SK-MEL-5 (cell line): ENCODE measurements around the gene OR4D9. TPM values are rescaled to one million over a fixed set of nuclear protein-coding genes. Genes with fewer than 3 reads are reported as not detected.
"Not testable (repeated sequence)": the region's sequence is repeated elsewhere in the genome, so short reads cannot be mapped to it uniquely, and the experiment has no call there.

Experiments
- DNase-seq: peaks from one replicate; pipeline ENCODE4 v3.0.0-alpha.2; 2016; ENCODE audit warnings: low read depth, low spot score
- in situ Hi-C: cut with HindIII; loops from 2 replicates; pipeline ENCODE4 v1.10.0; 2016; ENCODE audit warnings: low sequenced_read_pairs, high pct_unique_total_duplicates, low pct_unique_long_range_greater_than_20kb
- polyA plus RNA-seq, 2 experiments: library from polyadenylated mRNA; depleted of rRNA; stranded (reverse); fragments of >200 nt; gene quantifications; 2 replicates each; pipeline ENCODE4 v1.2.3, GENCODE V29; 2015
- total RNA-seq: library from RNA; depleted of rRNA; stranded (reverse); fragments of >200 nt; shearing (Covaris generic); gene quantifications from 2 replicates; pipeline ENCODE4 v1.2.3, GENCODE V29; 2014; rRNA removed

OR4D9 gene
- not detected in 2 replicates for total RNA-seq
- not detected in 2 replicates for polyA plus RNA-seq (2015; cell fraction: cytosol; rRNA removed)
- not detected in 2 replicates for polyA plus RNA-seq (2015; cell fraction: nucleus; rRNA removed)

DNA sequence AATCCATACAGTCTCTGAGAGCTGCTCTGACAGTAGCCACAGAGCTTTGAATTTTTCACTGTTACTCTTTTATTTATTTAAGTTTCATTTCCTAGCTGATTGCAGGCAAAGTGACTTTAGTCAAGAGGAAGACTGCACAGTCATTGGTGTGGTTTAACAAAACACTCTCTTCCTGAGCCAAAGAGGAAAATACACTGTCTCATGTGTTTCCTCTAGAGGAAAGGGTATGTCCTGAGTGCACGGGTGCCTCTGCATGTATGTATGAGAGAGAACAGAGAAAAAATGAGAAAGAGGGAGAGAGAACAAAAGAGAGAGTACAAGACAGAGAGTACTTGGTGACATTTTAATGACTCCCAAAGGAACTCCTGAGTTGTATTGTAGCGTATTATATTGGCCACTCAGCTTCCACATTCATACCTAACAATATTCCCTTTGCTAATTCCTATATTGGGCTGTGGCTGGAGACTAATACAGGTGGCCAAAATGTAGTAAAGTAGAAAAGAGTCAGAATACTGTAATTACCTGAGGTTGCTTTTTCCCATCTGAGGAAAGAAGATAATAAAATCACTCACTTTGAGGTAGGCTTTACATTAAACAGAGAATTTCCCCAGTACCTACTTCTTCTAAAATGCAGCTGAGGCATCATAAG, at the start of gene OR4D9:
Gene OR4D9, plus strand, starts transcription at position 599 of the 649 bp plus-strand sequence. CDS start 3,374 bp downstream, outside the sequence.
- DNase-seq = peak; percentile 4
- in situ Hi-C loops = no loop called here

DNA sequence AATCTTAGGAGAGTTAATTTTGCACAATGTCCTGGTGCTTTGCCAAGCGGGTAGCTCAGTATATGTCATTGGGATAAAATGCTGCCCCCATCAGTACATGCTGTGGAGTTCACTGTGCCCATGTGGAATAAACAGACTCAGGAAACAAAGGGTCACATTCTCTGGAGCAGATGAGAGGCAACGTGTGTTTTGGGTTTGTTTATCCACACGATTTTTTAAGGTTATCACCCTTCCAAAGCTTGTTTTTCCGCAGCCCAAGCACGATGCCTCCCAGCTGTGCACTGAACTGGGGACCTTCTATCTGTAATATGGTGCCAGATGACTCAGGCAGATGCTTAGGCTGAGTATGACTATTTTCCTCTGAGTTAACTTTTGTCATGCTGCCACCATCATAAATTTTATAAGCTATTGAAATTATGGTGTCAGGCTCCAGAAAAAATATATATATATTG, 48.1 kb upstream of the OR4D9 start:
- DNase-seq = peak; percentile 58
- in situ Hi-C loops = no loop called here

GRCh38 chr11:59473015-59473414, 38.3 kb upstream of the OR4D9 start, which contains the start of gene OR4D10:
OR4D10 (plus strand) TSS chr11:59473315; CDS start chr11:59477430, 4,115 bp downstream.
- no peak for DNase-seq
- in situ Hi-C loops = no loop called here

GRCh38 chr11:59475176-59475575, 36.2 kb upstream of the OR4D9 start:
- no peak for DNase-seq
- in situ Hi-C loops = no loop called here

DNA sequence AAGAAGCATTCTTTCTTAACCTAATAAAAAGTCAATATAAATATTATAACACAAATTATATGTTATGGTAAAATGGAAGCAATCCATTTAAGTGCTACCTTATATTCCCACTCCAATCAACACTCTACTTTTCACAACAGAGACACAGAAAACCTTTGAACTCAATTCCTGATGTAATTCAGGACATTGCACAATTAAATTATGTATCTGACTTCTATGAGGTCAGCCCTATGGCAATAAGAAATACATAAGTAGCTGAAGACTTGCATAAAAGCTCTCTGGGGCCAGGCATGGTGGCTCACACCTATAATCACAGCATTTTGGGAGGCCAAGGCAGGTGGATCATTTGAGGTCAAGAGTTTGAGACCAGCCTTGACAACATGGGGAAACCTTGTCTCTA, 31.4 kb upstream of the OR4D9 start:
- DNase-seq = no peak
- in situ Hi-C loops = no loop called here

DNA sequence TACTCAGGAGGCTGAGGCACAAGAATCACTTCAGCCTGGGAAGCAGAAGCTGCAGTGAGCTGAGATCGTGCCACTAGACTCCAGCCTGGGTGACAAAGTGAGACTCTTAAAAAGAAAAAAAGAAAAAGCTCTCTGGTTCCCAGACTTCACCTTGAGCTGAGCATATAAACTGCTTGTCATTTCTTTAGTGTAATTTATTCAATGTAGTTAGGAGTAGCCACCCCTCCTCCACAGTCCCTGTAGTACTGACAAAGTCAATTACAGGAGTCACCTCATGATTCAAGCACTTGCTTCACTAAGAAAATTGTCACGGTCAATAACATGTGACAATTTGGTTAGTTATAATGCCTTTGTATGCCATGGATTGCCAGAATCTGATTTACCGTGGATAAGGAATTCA, 31.0 kb upstream of the OR4D9 start:
- in situ Hi-C loops = no loop called here
- DNase-seq = no peak

GRCh38 chr11:59501931-59502330, 9.4 kb upstream of the OR4D9 start:
- in situ Hi-C loops = no loop called here
- DNase-seq = no peak

- in situ Hi-C loops = no loop called here
- no peak for DNase-seq
Observed at GRCh38 chr11:59503276-59503675, 8.1 kb upstream of the OR4D9 start, which contains the start of gene OR4D11. OR4D11 (plus strand) TSS chr11:59503576; CDS start chr11:59503576, 0 bp downstream.

DNA sequence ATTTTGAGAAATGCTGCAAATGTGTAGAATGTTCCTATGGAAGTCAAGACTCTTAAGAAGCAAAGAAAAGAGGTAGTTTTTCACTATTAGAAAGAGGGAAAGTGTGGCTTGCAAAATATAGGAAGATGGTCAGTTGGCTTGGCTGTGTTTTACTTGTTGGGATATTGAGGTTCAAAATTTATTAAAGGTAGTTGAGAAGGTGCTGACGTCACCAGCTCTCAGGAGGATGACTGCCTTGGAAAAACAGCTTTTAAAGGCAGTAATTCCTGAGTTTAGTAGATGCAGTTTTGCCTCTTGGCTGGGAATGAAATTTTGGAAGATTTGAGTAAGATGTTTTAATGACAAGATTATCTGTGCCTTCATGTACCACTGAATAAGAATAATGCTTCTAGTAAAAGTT, 336 bp downstream of the OR4D9 start:
- in situ Hi-C loops = no loop called here

GRCh38 chr11:59520139-59520538, 8.8 kb downstream of the OR4D9 start:
- in situ Hi-C loops, DNase-seq: not testable (repeated sequence)

More for the DNA sequence above, 336 bp downstream of the OR4D9 start:
- DNase-seq = no peak

DNA sequence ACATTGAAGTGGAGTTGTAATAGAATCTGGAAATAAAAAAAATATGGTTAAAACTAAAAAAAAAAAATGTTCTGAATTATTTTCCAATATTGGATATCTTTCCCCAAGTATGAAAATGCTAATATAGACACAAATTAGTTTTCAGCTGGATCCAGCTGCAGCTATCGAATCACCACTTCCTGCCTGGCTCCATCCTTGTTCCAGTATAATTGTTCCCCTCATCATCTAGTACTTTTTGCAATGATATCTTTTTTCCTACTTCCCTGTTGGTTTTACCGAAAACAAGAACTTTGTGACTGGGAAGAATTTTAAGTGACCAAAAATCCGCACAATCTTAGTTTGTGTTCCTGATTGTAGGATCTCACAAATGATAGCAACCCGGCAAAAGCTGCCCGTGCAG, 9.4 kb downstream of the OR4D9 start:
- in situ Hi-C loops = no loop called here
- DNase-seq = no peak

- peak; percentile 64 for DNase-seq
- in situ Hi-C loops = no loop called here
Observed at GRCh38 chr11:59523541-59523940, 12.2 kb downstream of the OR4D9 start.

- DNase-seq = no peak
- in situ Hi-C loops = no loop called here
Observed at GRCh38 chr11:59528711-59529110, 17.4 kb downstream of the OR4D9 start.

- in situ Hi-C loops = no loop called here
- DNase-seq = no peak
Observed at GRCh38 chr11:59532620-59533019, 21.3 kb downstream of the OR4D9 start.

DNA sequence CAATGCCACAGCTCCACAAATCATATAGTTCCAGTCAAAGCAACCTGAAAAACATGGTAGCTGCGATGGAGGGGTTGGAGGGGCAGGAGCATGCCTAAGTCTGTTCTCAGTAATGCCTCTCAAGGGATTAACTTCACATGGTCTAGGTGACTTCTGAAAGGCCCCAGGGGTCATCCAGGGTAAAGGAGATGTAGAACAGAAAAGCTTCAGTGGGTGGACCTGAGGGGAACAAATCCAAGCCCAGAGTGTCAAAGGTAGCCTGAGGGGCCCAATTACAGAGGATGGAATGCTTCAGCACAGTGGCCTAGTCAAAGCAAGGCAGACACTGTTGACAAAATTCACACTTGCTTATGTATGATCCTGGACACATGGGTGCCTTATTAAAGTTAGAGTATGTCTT, 23.3 kb downstream of the OR4D9 start:
- DNase-seq = no peak
- in situ Hi-C loops = no loop called here

- in situ Hi-C loops = no loop called here
- DNase-seq = no peak
Observed at GRCh38 chr11:59542142-59542810, 30.9 kb downstream of the OR4D9 start.

GRCh38 chr11:59543713-59544112, 32.4 kb downstream of the OR4D9 start:
- DNase-seq, in situ Hi-C loops: not testable (repeated sequence)

DNA sequence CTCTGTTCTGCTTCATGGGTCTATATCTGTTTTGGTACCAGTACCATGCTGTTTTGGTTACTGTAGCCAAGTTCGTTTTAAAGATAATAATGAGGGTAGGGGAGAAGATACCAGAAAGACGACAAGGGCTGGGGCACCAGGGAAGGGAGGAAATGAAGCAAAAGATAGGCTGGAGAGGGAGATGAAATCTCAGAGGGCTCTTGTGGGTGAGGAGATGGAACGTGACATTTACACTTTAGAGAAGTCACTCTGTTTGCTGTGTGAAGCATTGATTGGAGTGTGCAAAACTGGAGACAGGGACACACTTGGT, 33.5 kb downstream of the OR4D9 start:
- in situ Hi-C loops = no loop called here
- no peak for DNase-seq
